Measurements from ENCODE around the gene ICE1.
"Not testable (repeated sequence)": the region's sequence is repeated elsewhere in the genome, so short reads cannot be mapped to it uniquely, and the experiment has no call there.

ICE1 gene

GRCh38 chr5:5494489-5495402 is 72.3 kb downstream of the ICE1 start:
- peak; percentile 27 for DNase-seq

- peak; percentile 32 for DNase-seq
Measured at GRCh38 chr5:5497152-5497788, 74.8 kb downstream of the ICE1 start.

GRCh38 chr5:5499442-5499841 is 77.0 kb downstream of the ICE1 start:
- DNase-seq, result no peak

- no peak for DNase-seq
Measured at GRCh38 chr5:5504325-5504724, 81.8 kb downstream of the ICE1 start.

- no peak for DNase-seq
Measured at GRCh38 chr5:5505815-5506214, 83.3 kb downstream of the ICE1 start.

- DNase-seq, result no peak
Measured at GRCh38 chr5:5508391-5508790, 85.9 kb downstream of the ICE1 start.

- no peak for DNase-seq
Measured at GRCh38 chr5:5511904-5512416, 89.5 kb downstream of the ICE1 start.

- no peak for DNase-seq
Measured at GRCh38 chr5:5512543-5512942, 90.1 kb downstream of the ICE1 start.

- not testable (repeated sequence) for DNase-seq
Measured at GRCh38 chr5:5520622-5521021, 98.1 kb downstream of the ICE1 start.

GRCh38 chr5:5521029-5521428 is 98.6 kb downstream of the ICE1 start:
- DNase-seq, result no peak

- DNase-seq, result no peak
Measured at GRCh38 chr5:5521478-5521877, 99.0 kb downstream of the ICE1 start.

- no peak for DNase-seq
Measured at GRCh38 chr5:5522336-5522735, 99.9 kb downstream of the ICE1 start.

GRCh38 chr5:5523066-5523505 is 100.6 kb downstream of the ICE1 start:
- no peak for DNase-seq

- DNase-seq, result no peak
Measured at GRCh38 chr5:5524327-5524726, 101.8 kb downstream of the ICE1 start.

GRCh38 chr5:5531371-5531770 is 108.9 kb downstream of the ICE1 start:
- no peak for DNase-seq

- no peak for DNase-seq
Measured at GRCh38 chr5:5532306-5533076, 110.0 kb downstream of the ICE1 start.

GRCh38 chr5:5533927-5534326 is 111.5 kb downstream of the ICE1 start:
- DNase-seq, result no peak

GRCh38 chr5:5534333-5534732 is 111.9 kb downstream of the ICE1 start:
- DNase-seq, result no peak

GRCh38 chr5:5536871-5537270 is 114.4 kb downstream of the ICE1 start:
- no peak for DNase-seq

- no peak for DNase-seq
Measured at GRCh38 chr5:5537426-5537825, 114.9 kb downstream of the ICE1 start.

GRCh38 chr5:5539590-5539989 is 117.1 kb downstream of the ICE1 start:
- DNase-seq, result no peak

Data from kidney glomerular epithelial cell (primary cell).